Glutamatergic neuron (in vitro differentiated cells): Measurements from ENCODE around the gene KCNMA1. TPM values are rescaled to one million over a fixed set of nuclear protein-coding genes. Genes with fewer than 3 reads are reported as not detected.
A peak's percentile ranks its signal among the peaks of the same experiment; 100 is the strongest.

Experiments used
- DNase-seq: peaks from one replicate; pipeline ENCODE4 v3.0.0; 2022
- H3K27ac Mint-ChIP-seq: one replicate; pipeline ENCODE4 v1.8.0; 2020; ENCODE audit warnings: mild to moderate bottlenecking, mixed read lengths, inconsistent platforms; ENCODE audit not compliant: unreplicated experiment
- H3K27me3 Mint-ChIP-seq: one replicate; pipeline ENCODE4 v1.8.0; 2020; ENCODE audit warnings: mild to moderate bottlenecking, moderate library complexity, mixed read lengths, inconsistent platforms; ENCODE audit not compliant: unreplicated experiment
- H3K36me3 Mint-ChIP-seq: one replicate; pipeline ENCODE4 v1.8.0; 2020; ENCODE audit warnings: mild to moderate bottlenecking, mixed read lengths, inconsistent platforms; ENCODE audit not compliant: unreplicated experiment
- H3K4me1 Mint-ChIP-seq: one replicate; pipeline ENCODE4 v1.8.0; 2020; ENCODE audit warnings: mild to moderate bottlenecking, low read depth, mixed read lengths, inconsistent platforms; ENCODE audit not compliant: unreplicated experiment
- H3K4me3 Mint-ChIP-seq: one replicate; pipeline ENCODE4 v1.8.0; 2020; ENCODE audit warnings: mild to moderate bottlenecking, mixed read lengths, inconsistent platforms; ENCODE audit not compliant: unreplicated experiment
- H3K9me3 Mint-ChIP-seq: one replicate; pipeline ENCODE4 v1.8.0; 2020; ENCODE audit warnings: mild to moderate bottlenecking, moderate library complexity, mixed read lengths, inconsistent platforms; ENCODE audit not compliant: unreplicated experiment
- CTCF ChIP-seq: fragments of 200-600 bp; sonication (generic); IDR thresholded peaks from one replicate; pipeline ENCODE4 v1.5.0; 2021; ENCODE audit not compliant: partially characterized antibody, unreplicated experiment
- total RNA-seq: library from RNA; stranded (reverse); fragmentation: NEBNext Ultra II Directional; extraction: Animal tissue kit (Norgen Biotek cat#: 25700); gene quantifications from one replicate; pipeline ENCODE4 v1.2.1, GENCODE V29; 2021; ENCODE audit not compliant: unreplicated experiment

Gene KCNMA1
- total RNA-seq, 1 donor from 2014 or later, result 3.2 TPM

GRCh38 chr10:77301305-77301730 lies 336.3 kb downstream of the KCNMA1 start:
- Mint-ChIP-seq H3K36me3 (no peaks in the 10 kb centered on the region), H3K27ac (no peak overlapping the region), H3K9me3 (peaks cover 2% of the 10 kb centered on the region), H3K4me1 (peaks cover 8% of the 10 kb centered on the region), H3K4me3 (no peak overlapping the region), H3K27me3 (peaks cover 4% of the 10 kb centered on the region)
- no peak for TF ChIP-seq CTCF
- DNase-seq, result no peak

GRCh38 chr10:77300682-77301302 lies 336.8 kb downstream of the KCNMA1 start:
- H3K4me1 Mint-ChIP-seq, result peaks cover 8% of the 10 kb centered on the region
- no peak for TF ChIP-seq CTCF
- H3K27me3 Mint-ChIP-seq, result peaks cover 2% of the 10 kb centered on the region
- no peak for DNase-seq
- H3K9me3 Mint-ChIP-seq, result peaks cover 2% of the 10 kb centered on the region
- H3K27ac Mint-ChIP-seq, result no peak overlapping the region
- H3K4me3 Mint-ChIP-seq, result no peak overlapping the region
- no peaks in the 10 kb centered on the region for H3K36me3 Mint-ChIP-seq

GRCh38 chr10:77299320-77299719 lies 338.3 kb downstream of the KCNMA1 start:
- H3K4me3 Mint-ChIP-seq, result peak overlapping the region; percentile 3
- TF ChIP-seq CTCF, result no peak
- peaks cover 2% of the 10 kb centered on the region for H3K27me3 Mint-ChIP-seq
- peaks cover 2% of the 10 kb centered on the region for H3K9me3 Mint-ChIP-seq
- DNase-seq, result peak; percentile 22
- H3K4me1 Mint-ChIP-seq, result peaks cover 8% of the 10 kb centered on the region
- H3K36me3 Mint-ChIP-seq, result no peaks in the 10 kb centered on the region
- no peak overlapping the region for H3K27ac Mint-ChIP-seq

GRCh38 chr10:77297393-77297739 lies 340.2 kb downstream of the KCNMA1 start:
- peaks cover 2% of the 10 kb centered on the region for H3K9me3 Mint-ChIP-seq
- TF ChIP-seq CTCF, result no peak
- H3K36me3 Mint-ChIP-seq, result no peaks in the 10 kb centered on the region
- no peak overlapping the region for H3K27ac Mint-ChIP-seq
- DNase-seq, result no peak
- no peak overlapping the region for H3K4me3 Mint-ChIP-seq
- peaks cover 2% of the 10 kb centered on the region for H3K27me3 Mint-ChIP-seq
- H3K4me1 Mint-ChIP-seq, result peaks cover 8% of the 10 kb centered on the region

- no peaks in the 10 kb centered on the region for H3K36me3 Mint-ChIP-seq
- DNase-seq, result no peak
- no peak for TF ChIP-seq CTCF
- H3K27me3 Mint-ChIP-seq, result peaks cover 2% of the 10 kb centered on the region
- no peak overlapping the region for H3K27ac Mint-ChIP-seq
- H3K9me3 Mint-ChIP-seq, result peaks cover 2% of the 10 kb centered on the region
- no peak overlapping the region for H3K4me3 Mint-ChIP-seq
- peaks cover 8% of the 10 kb centered on the region for H3K4me1 Mint-ChIP-seq
Observed at GRCh38 chr10:77296534-77297392, 340.8 kb downstream of the KCNMA1 start.
